Ascending aorta (tissue), 2 donors: ENCODE data around the gene RESP18. TPM values are rescaled to one million over a fixed set of nuclear protein-coding genes. Genes with fewer than 3 reads are reported as not detected.
"Not testable (repeated sequence)": the region's sequence is repeated elsewhere in the genome, so short reads cannot be mapped to it uniquely, and the experiment has no call there.

Experiments
- DNase-seq, 2 donors: peaks; one replicate each; pipeline ENCODE4 v3.0.0-alpha.2; 2019; ENCODE audit warnings: low spot score in 2 of 2
- H3K27ac ChIP-seq, 2 donors: fragments of 200-600 bp; sonication (generic); one replicate each; pipeline ENCODE4 v1.5.1; 2016 to 2017; ENCODE audit warnings: mild to moderate bottlenecking in 1 of 2
- H3K27me3 ChIP-seq: fragments of 200-600 bp; sonication (generic); one replicate; pipeline ENCODE4 v1.5.1; 2017
- H3K36me3 ChIP-seq, 2 donors: fragments of 200-600 bp; sonication (generic); one replicate each; pipeline ENCODE4 v1.5.1; 2016
- H3K4me1 ChIP-seq, 2 donors: fragments of 200-600 bp; sonication (generic); one replicate each; pipeline ENCODE4 v1.5.1; 2016 to 2017; ENCODE audit warnings: mild to moderate bottlenecking in 1 of 2
- H3K4me3 ChIP-seq, 2 donors: fragments of 200-600 bp; sonication (generic); one replicate each; pipeline ENCODE4 v1.5.1; 2016 to 2017; ENCODE audit warnings: mild to moderate bottlenecking in 1 of 2
- H3K9me3 ChIP-seq, 2 donors: fragments of 200-600 bp; sonication (generic); one replicate each; pipeline ENCODE4 v1.5.1; 2016
- intact Hi-C: fragments of 100-400 bp; cut with DNase I; formaldehyde crosslinking; loops from one replicate; pipeline ENCODE4 v1.15.1; 2023
- total RNA-seq: library from RNA; depleted of rRNA; stranded (reverse); fragments of >200 nt; gene quantifications from one replicate; pipeline ENCODE4 v1.1.0, GENCODE V29; 2016
- TF ChIP-seq, protein P1 (sequence below), 3 experiments: fragments of 200-600 bp in 2 of 3; fragments of 450-650 bp in 1 of 3; sonication (generic) in 2 of 3; IDR thresholded peaks; one replicate each; pipeline ENCODE4 v1.5.1; 2016 to 2019; ENCODE audit warnings: antibody characterized with exemption in 3 of 3, mild to moderate bottlenecking in 1 of 3, moderate library complexity in 1 of 3

RESP18 gene
- total RNA-seq, 1 donor from 2014 or later = not detected

DNA sequence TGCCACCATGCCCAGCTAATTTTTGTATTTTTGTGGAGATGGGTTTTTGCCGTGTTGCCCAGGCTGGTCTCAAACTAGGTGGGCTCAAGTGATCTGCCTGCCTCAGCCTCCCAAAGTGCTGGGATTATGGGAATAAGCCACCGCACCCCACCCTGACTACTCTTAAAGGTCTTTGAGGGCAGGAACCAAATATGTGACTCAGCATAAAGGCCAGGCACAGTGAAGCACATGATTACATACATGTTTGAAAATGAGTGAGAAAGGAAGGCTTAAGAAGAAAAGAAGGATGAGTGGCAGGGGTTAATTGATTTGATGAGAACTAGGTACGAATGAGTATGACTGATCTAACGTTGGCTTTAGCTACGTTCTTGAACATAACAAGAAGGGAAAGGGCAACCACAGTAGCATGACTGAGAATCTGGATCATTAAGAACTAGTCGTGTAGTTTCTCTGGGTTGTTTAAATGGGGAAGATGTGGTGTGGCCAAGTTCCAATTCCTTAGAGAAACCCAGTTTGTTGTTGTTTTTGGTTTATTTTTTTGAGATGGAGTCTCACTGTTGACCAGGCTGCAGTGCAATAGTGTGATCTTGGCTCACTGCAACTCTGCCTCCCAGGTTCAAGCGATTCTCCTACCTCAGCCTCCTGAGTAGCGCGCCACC, 6.8 kb downstream of the RESP18 start:
- no peak overlapping the region for H3K27ac ChIP-seq
- no peaks in the 10 kb centered on the region for H3K27me3 ChIP-seq
- no peak for DNase-seq
- H3K36me3 ChIP-seq = no peaks in the 10 kb centered on the region
- TF ChIP-seq, protein P1, sequence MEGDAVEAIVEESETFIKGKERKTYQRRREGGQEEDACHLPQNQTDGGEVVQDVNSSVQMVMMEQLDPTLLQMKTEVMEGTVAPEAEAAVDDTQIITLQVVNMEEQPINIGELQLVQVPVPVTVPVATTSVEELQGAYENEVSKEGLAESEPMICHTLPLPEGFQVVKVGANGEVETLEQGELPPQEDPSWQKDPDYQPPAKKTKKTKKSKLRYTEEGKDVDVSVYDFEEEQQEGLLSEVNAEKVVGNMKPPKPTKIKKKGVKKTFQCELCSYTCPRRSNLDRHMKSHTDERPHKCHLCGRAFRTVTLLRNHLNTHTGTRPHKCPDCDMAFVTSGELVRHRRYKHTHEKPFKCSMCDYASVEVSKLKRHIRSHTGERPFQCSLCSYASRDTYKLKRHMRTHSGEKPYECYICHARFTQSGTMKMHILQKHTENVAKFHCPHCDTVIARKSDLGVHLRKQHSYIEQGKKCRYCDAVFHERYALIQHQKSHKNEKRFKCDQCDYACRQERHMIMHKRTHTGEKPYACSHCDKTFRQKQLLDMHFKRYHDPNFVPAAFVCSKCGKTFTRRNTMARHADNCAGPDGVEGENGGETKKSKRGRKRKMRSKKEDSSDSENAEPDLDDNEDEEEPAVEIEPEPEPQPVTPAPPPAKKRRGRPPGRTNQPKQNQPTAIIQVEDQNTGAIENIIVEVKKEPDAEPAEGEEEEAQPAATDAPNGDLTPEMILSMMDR (IDR thresholded peaks at IDR 0.05) = no peak
- H3K4me1 ChIP-seq = no peaks in the 10 kb centered on the region
- intact Hi-C loops = no loop called here
- H3K9me3 ChIP-seq = no peaks in the 10 kb centered on the region
- H3K4me3 ChIP-seq = no peak overlapping the region

DNA sequence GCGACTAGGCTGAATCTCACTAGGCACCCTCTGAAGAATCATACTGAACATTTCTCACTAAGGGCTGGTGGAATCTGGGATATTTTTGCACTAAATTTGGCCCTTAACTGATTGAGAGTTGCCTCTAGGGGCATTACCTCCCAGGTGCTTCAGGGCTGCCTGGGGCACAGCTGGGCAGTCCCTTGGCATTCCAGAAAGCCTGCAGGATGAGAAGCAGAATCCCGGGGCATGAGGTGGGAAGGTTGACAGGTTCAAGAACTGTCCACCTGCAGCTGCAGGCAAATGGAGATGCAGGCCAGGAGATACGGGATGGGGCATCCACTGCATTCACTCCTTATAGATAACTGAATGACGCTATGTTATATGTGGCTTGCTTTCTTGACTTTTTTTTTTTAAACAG, 7.4 kb downstream of the RESP18 start:
- H3K9me3 ChIP-seq = no peaks in the 10 kb centered on the region
- H3K4me3 ChIP-seq = no peak overlapping the region
- DNase-seq = no peak
- no peaks in the 10 kb centered on the region for H3K36me3 ChIP-seq
- intact Hi-C loops = no loop called here
- no peaks in the 10 kb centered on the region for H3K4me1 ChIP-seq
- TF ChIP-seq, protein P1 (IDR thresholded peaks at IDR 0.05) = no peak
- H3K27ac ChIP-seq = no peak overlapping the region
- no peaks in the 10 kb centered on the region for H3K27me3 ChIP-seq

DNA sequence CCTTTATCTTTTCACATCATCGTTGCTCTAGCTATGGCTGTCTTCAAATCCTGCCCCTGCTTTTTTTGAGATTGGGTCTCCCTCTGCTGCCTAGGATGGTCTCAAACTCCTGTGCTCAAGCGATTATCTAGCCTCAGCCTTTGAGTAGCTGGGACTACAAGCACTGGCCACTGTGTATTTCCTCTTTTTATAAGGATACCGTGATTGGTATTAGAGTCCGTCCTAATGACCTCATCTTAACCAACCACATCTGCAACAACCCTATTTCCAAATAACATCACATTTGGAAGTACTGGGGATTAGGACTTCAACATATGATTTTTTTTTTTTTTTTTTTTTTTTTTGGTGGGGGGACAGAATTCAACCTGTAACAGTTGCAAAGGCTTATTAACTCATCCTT, 9.1 kb downstream of the RESP18 start:
- Histone ChIP-seq H3K36me3 (no peaks in the 10 kb centered on the region), H3K4me1 (no peaks in the 10 kb centered on the region), H3K4me3 (no peak overlapping the region), H3K27ac (no peak overlapping the region), H3K9me3 (no peaks in the 10 kb centered on the region), H3K27me3 (no peaks in the 10 kb centered on the region)
- DNase-seq = no peak
- TF ChIP-seq, protein P1 (IDR thresholded peaks at IDR 0.05) = no peak
- intact Hi-C loops = no loop called here

DNA sequence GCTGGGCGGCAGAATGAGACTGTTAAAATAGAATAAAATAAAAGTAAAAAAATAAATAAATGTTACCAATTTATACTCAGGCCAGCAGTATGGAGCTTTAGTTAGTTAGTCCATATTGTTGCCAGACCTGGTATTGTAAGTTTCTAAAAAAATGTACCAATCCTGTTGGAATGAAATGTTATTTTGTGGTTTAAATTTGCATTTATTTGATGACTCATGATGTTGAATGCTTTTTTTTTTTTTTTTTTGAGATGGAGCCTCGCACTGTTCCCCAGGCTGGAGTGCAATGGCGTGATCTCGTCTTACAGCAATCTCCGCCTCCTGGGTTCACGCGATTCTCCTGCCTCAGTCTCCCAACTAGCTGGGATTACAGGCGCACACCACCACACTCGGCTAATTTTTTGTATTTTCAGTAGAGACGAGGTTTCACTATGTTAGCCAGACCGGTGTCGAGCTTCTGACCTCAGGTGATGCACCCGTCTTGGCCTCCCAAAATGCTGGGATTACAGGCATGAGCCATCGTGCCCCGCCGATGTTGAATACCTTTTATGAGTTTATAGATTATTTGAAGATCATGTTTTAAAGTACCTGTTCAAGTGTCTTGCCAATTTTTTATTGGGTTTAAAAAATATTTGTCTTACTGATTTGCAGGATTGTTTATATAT, 17.6 kb downstream of the RESP18 start:
- no peaks in the 10 kb centered on the region for H3K36me3 ChIP-seq
- no peaks in the 10 kb centered on the region for H3K4me1 ChIP-seq
- TF ChIP-seq, protein P1 (IDR thresholded peaks at IDR 0.05) = no peak
- DNase-seq = no peak
- no peak overlapping the region for H3K27ac ChIP-seq
- H3K9me3 ChIP-seq = no peaks in the 10 kb centered on the region
- intact Hi-C loops = no loop called here
- H3K27me3 ChIP-seq = no peaks in the 10 kb centered on the region
- H3K4me3 ChIP-seq = no peak overlapping the region

DNA sequence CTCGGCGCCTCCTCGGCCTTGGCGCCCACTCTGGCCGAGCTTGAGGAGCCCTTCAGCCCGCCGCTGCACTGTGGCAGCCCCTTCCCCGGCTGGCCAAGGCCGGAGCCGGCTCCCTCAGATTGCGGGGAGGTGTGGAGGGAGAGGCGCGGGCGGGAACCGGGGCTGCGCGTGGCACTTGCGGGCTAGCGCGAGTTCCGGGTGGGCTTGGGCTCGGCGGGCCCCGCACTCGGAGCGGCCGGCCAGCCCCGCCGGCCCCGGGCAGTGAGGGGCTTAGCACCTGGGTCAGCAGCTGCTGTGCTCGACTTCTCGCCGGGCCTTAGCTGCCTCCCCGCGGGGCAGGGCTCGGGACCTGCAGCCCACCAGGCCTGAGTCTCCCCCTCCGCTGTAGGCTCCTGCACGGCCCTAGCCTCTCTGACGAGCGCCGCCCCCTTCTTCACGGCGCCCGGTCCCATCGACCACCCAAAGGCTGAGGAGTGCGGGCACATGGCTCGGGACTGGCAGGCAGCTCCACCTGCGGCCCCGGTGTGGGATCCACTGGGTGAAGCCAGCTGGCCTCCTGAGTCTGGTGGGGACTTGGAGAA, 19.8 kb downstream of the RESP18 start:
- H3K9me3 ChIP-seq, H3K4me1 ChIP-seq, intact Hi-C loops, H3K4me3 ChIP-seq, DNase-seq, H3K27me3 ChIP-seq, H3K27ac ChIP-seq, H3K36me3 ChIP-seq: not testable (repeated sequence)

DNA sequence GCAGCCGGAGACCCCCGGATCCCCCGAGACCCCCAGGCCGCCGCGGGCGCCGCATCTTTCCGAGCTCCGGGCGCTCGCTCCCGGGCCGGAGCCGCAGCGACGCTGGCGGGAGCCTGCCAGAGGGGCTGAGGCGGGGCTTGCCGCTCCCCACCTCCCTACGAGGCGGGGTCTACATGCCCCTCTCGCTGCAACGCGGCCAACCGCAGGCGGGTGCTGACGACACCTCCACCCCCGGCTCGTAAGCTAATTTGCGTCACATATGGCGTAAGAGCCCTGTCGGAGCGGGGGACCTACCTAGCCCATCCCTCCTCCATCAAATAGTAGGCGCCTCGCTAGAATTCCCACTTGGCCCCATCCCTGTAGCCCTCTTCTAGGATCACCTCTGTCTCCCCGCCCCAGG, 23.3 kb downstream of the RESP18 start, which contains the start of gene PTPRN:
Gene PTPRN, minus strand, starts transcription at position 124 of the 400 bp plus-strand sequence. Its CDS starts 69 bp downstream, at position 55.
- H3K4me3 ChIP-seq = no peak within 1 kb of the TSS
- intact Hi-C loops = no loop called here

More for the DNA sequence above, 23.3 kb downstream of the RESP18 start, which contains the start of gene PTPRN:
- no peaks in the 10 kb centered on the region for H3K4me1 ChIP-seq
- H3K27me3 ChIP-seq = peaks cover 5% of the 10 kb centered on the region
- H3K36me3 ChIP-seq = no peaks in the 10 kb centered on the region
- H3K9me3 ChIP-seq = no peaks in the 10 kb centered on the region
- TF ChIP-seq, protein P1 (IDR thresholded peaks at IDR 0.05) = no peak
- DNase-seq = no peak
- H3K27ac ChIP-seq = no peak within 1 kb of the TSS
